ENCODE results near the gene C19orf81. TPM values are rescaled to one million over a fixed set of nuclear protein-coding genes. Genes with fewer than 3 reads are reported as not detected.

C19orf81 gene
- polyA plus RNA-seq, 1 donor from 2014 or later, result 28.3 TPM

GRCh38 chr19:50629194-50629593, 20.1 kb upstream of the C19orf81 start:
- no peaks in the 10 kb centered on the region for H3K9me2 ChIP-seq (ENCODE audit: insufficient read depth, low read length)
- no peaks in the 10 kb centered on the region for H4K20me1 ChIP-seq (ENCODE audit: insufficient read depth)
- H3K4me3 ChIP-seq (ENCODE audit: low read length), result no peak overlapping the region
- H3K9me3 ChIP-seq (ENCODE audit: low read length), result peaks cover 2% of the 10 kb centered on the region
- H3K9ac ChIP-seq (ENCODE audit: low read length), result no peak overlapping the region
- H3K27me3 ChIP-seq (ENCODE audit: insufficient read depth, low read depth, low read length), result no peaks in the 10 kb centered on the region
- no peaks in the 10 kb centered on the region for H3K79me2 ChIP-seq (replicated peaks; ENCODE audit: insufficient read depth, low read length)
- H3F3A ChIP-seq (ENCODE audit: insufficient read depth, low read length, poor library complexity, severe bottlenecking), result no peaks in the 10 kb centered on the region
- H3K4me2 ChIP-seq (ENCODE audit: low read length), result no peak overlapping the region
- H2AFZ ChIP-seq (ENCODE audit: low read depth, low read length), result no peak overlapping the region
- H3K27ac ChIP-seq (ENCODE audit: low read length), result no peak overlapping the region
- TF ChIP-seq REST (IDR thresholded peaks at IDR 0.05; ENCODE audit: borderline replicate concordance) (no peak), TAF1 (IDR thresholded peaks at IDR 0.05; ENCODE audit: low read depth) (no peak), MXI1 (conservative IDR thresholded peaks at IDR 0.05; ENCODE audit: poor library complexity, severe bottlenecking) (no peak), RAD21 (conservative IDR thresholded peaks at IDR 0.05) (no peak), EP300 (conservative IDR thresholded peaks at IDR 0.05; ENCODE audit: poor library complexity, severe bottlenecking) (no peak), CTCF (IDR thresholded peaks at IDR 0.05; ENCODE audit: poor library complexity, severe bottlenecking) (no peak), POLR2AphosphoS5 (IDR thresholded peaks at IDR 0.05) (no peak), EZH2 (IDR thresholded peaks at IDR 0.05; ENCODE audit: borderline replicate concordance, insufficient read depth, low read length, poor library complexity, severe bottlenecking) (no peak), SMC3 (conservative IDR thresholded peaks at IDR 0.05; ENCODE audit: poor library complexity) (no peak)
- H3K36me3 ChIP-seq (ENCODE audit: insufficient read depth, low read length), result no peaks in the 10 kb centered on the region

- Histone ChIP-seq H2AFZ (ENCODE audit: low read depth, low read length) (no peak overlapping the region), H3K27ac (ENCODE audit: low read length) (no peak overlapping the region), H3K9me3 (ENCODE audit: low read length) (peaks cover 4% of the 10 kb centered on the region), H3K9me2 (ENCODE audit: insufficient read depth, low read length) (no peaks in the 10 kb centered on the region), H3K4me3 (ENCODE audit: low read length) (no peak overlapping the region), H3K36me3 (ENCODE audit: insufficient read depth, low read length) (no peaks in the 10 kb centered on the region), H4K20me1 (ENCODE audit: insufficient read depth) (no peaks in the 10 kb centered on the region), H3F3A (ENCODE audit: insufficient read depth, low read length, poor library complexity, severe bottlenecking) (no peaks in the 10 kb centered on the region), H3K27me3 (ENCODE audit: insufficient read depth, low read depth, low read length) (no peaks in the 10 kb centered on the region), H3K79me2 (replicated peaks; ENCODE audit: insufficient read depth, low read length) (no peaks in the 10 kb centered on the region), H3K9ac (ENCODE audit: low read length) (no peak overlapping the region), H3K4me2 (ENCODE audit: low read length) (no peak overlapping the region)
- TF ChIP-seq TAF1 (IDR thresholded peaks at IDR 0.05; ENCODE audit: low read depth) (no peak), EP300 (conservative IDR thresholded peaks at IDR 0.05; ENCODE audit: poor library complexity, severe bottlenecking) (no peak), MXI1 (conservative IDR thresholded peaks at IDR 0.05; ENCODE audit: poor library complexity, severe bottlenecking) (no peak), CTCF (IDR thresholded peaks at IDR 0.05; ENCODE audit: poor library complexity, severe bottlenecking) (no peak), REST (IDR thresholded peaks at IDR 0.05; ENCODE audit: borderline replicate concordance) (no peak), SMC3 (conservative IDR thresholded peaks at IDR 0.05; ENCODE audit: poor library complexity) (no peak), POLR2AphosphoS5 (IDR thresholded peaks at IDR 0.05) (no peak), EZH2 (IDR thresholded peaks at IDR 0.05; ENCODE audit: borderline replicate concordance, insufficient read depth, low read length, poor library complexity, severe bottlenecking) (no peak), RAD21 (conservative IDR thresholded peaks at IDR 0.05) (no peak)
Observed at GRCh38 chr19:50629801-50630200, 19.4 kb upstream of the C19orf81 start.
